Measurements from ENCODE around the gene TEKT3. TPM values are rescaled to one million over a fixed set of nuclear protein-coding genes. Genes with fewer than 3 reads are reported as not detected.

The TEKT3 gene
- total RNA-seq, 1 donor from 2014 or later: not detected

DNA sequence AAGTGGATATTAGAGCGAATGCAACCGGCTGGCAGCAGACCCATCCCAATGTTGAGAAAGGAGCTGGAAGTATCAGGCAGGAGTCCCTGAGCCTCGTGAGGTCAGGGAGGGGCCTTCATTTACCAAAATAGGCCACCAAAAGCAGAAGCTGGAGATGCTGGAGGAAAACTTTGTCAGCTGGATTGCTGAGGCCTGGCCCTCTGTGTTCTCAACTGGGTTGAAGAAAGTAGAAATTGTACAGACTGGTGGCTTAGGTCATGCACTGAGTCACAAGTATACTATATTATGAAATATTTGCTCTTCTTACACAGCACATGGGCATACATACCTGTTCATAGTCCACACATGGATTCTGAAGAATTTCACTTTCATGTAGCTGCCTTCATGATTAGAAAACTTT, 23.2 kb upstream of the TEKT3 start:
- peaks cover 2% of the 10 kb centered on the region for H3K9me3 Mint-ChIP-seq
- no peaks in the 10 kb centered on the region for H3K36me3 Mint-ChIP-seq (ENCODE audit: low read depth)
- DNase-seq (no peak), ATAC-seq (ENCODE audit: low read depth) (no peak)
- POLR2A ChIA-PET: no interaction called here
- H3K27me3 Mint-ChIP-seq: no peaks in the 10 kb centered on the region
- H3K4me3 Mint-ChIP-seq: no peak overlapping the region
- H3K4me1 Mint-ChIP-seq: no peaks in the 10 kb centered on the region
- CTCF ChIA-PET: no interaction called here
- TF ChIP-seq, protein P1, sequence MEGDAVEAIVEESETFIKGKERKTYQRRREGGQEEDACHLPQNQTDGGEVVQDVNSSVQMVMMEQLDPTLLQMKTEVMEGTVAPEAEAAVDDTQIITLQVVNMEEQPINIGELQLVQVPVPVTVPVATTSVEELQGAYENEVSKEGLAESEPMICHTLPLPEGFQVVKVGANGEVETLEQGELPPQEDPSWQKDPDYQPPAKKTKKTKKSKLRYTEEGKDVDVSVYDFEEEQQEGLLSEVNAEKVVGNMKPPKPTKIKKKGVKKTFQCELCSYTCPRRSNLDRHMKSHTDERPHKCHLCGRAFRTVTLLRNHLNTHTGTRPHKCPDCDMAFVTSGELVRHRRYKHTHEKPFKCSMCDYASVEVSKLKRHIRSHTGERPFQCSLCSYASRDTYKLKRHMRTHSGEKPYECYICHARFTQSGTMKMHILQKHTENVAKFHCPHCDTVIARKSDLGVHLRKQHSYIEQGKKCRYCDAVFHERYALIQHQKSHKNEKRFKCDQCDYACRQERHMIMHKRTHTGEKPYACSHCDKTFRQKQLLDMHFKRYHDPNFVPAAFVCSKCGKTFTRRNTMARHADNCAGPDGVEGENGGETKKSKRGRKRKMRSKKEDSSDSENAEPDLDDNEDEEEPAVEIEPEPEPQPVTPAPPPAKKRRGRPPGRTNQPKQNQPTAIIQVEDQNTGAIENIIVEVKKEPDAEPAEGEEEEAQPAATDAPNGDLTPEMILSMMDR (IDR thresholded peaks at IDR 0.05): no peak
- H3K27ac Mint-ChIP-seq: no peak overlapping the region
- intact Hi-C loops (cut with micrococcal nuclease): no loop called here

DNA sequence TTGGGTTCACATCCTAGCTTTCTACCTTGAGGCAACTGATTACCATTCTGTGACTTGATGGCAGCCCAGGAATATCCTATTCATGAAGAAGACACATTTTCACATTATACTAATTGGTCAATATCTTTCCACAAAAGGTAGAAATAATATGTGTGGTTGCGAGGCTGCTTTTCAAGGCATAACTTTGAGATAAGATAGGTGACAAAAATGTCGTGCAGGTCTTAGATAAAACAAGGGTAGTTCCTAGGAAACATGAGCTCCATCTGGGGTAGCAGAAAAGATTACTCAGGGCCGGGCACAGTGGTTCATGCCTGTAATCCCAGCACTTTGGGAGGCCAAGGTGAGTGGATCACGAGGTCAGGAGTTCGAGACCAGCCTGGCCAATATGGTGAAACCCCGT, 22.3 kb upstream of the TEKT3 start:
- no peak for DNase-seq
- Mint-ChIP-seq H3K27ac (no peak overlapping the region), H3K27me3 (no peaks in the 10 kb centered on the region), H3K4me3 (no peak overlapping the region), H3K9me3 (peaks cover 2% of the 10 kb centered on the region), H3K36me3 (ENCODE audit: low read depth) (no peaks in the 10 kb centered on the region), H3K4me1 (no peaks in the 10 kb centered on the region)
- ATAC-seq (ENCODE audit: low read depth): no peak
- TF ChIP-seq, protein P1 (IDR thresholded peaks at IDR 0.05): no peak
- ChIA-PET POLR2A (no interaction called here), CTCF (no interaction called here)
- intact Hi-C loops (cut with micrococcal nuclease): no loop called here

DNA sequence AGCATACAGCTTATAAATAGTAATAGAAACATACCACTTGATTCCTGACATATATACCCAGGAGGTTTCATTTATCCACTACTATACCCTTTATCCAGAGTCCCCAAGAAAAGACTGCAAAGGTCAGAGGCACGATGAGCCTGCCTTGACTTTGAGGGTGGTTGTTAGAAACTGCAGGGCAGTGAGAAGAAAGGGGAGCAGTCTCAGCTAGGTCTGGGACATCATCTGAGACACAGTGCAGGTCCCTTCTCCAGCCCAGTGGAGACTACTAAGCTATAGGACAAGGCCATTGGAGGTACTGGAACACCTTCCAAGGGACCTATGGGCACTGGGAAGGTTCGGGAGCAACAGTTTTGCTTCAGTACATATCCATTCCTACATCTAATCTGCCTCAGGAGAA, 20.2 kb upstream of the TEKT3 start:
- DNase-seq (no peak), ATAC-seq (ENCODE audit: low read depth) (no peak)
- intact Hi-C loops (cut with micrococcal nuclease): no loop called here
- H3K4me1 Mint-ChIP-seq: no peaks in the 10 kb centered on the region
- H3K27me3 Mint-ChIP-seq: no peaks in the 10 kb centered on the region
- H3K27ac Mint-ChIP-seq: no peak overlapping the region
- ChIA-PET POLR2A (no interaction called here), CTCF (no interaction called here)
- TF ChIP-seq, protein P1 (IDR thresholded peaks at IDR 0.05): no peak
- no peaks in the 10 kb centered on the region for H3K36me3 Mint-ChIP-seq (ENCODE audit: low read depth)
- peaks cover 4% of the 10 kb centered on the region for H3K9me3 Mint-ChIP-seq
- H3K4me3 Mint-ChIP-seq: no peak overlapping the region

DNA sequence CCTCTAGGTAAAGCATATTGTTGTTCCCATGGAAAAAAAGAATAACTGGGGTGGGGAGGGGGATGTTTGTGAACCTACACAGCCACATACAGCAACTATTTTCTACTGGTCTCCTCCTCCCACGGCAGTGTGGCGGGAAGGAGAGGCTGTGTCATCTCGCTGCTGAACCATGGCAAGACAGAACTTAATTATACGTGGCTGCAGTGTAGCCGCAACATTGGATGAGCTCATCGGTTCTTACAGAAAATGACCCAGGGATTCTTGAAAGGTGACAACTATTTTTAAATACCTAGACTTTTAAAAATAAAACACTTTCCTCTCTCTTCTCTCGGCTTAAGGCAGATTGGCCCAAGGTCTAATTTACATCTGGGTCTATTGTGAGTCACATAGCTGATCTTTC, 19.8 kb upstream of the TEKT3 start:
- ChIA-PET CTCF (no interaction called here), POLR2A (no interaction called here)
- H3K36me3 Mint-ChIP-seq (ENCODE audit: low read depth): no peaks in the 10 kb centered on the region
- TF ChIP-seq, protein P1 (IDR thresholded peaks at IDR 0.05): no peak
- H3K9me3 Mint-ChIP-seq: peaks cover 4% of the 10 kb centered on the region
- no peak overlapping the region for H3K4me3 Mint-ChIP-seq
- ATAC-seq (ENCODE audit: low read depth) (no peak), DNase-seq (no peak)
- H3K27ac Mint-ChIP-seq: no peak overlapping the region
- no peaks in the 10 kb centered on the region for H3K4me1 Mint-ChIP-seq
- no peaks in the 10 kb centered on the region for H3K27me3 Mint-ChIP-seq
- intact Hi-C loops (cut with micrococcal nuclease): no loop called here

DNA sequence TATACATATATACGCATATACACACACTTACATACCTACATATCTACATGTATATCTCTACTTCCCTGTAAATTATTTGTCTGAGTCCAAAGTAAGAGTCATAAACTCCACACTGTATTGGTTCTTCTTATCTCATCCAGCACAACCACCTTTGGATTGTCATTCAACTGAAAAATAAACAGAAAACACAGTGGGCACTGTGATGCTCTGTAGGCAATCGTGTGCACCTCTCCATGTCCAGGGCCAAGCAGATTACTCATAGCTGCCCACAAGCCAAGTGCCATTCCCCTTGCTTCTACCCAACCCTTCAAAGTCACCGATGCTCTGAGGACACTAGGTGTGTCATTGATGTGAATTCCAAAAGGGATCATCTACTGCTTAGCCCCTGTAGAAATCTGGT, 12.9 kb upstream of the TEKT3 start:
- TF ChIP-seq, protein P1 (IDR thresholded peaks at IDR 0.05): no peak

More for the DNA sequence above, 12.9 kb upstream of the TEKT3 start:
- Mint-ChIP-seq H3K27ac (no peak overlapping the region), H3K4me3 (no peak overlapping the region), H3K9me3 (peaks cover 2% of the 10 kb centered on the region), H3K36me3 (ENCODE audit: low read depth) (no peaks in the 10 kb centered on the region), H3K27me3 (peaks cover 17% of the 10 kb centered on the region), H3K4me1 (no peaks in the 10 kb centered on the region)
- CTCF ChIA-PET: no interaction called here
- DNase-seq (no peak), ATAC-seq (ENCODE audit: low read depth) (no peak)
- intact Hi-C loops (cut with micrococcal nuclease): no loop called here
- POLR2A ChIA-PET: no interaction called here

Data from activated B cell treated with CpG ODN at 0.5 μM for 24 hours (primary cell).